Tibial nerve (tissue), 4 donors: Measurements from ENCODE around the gene KASH5.

Source experiments
- EP300 ChIP-seq, 2 donors: sonication (generic); formaldehyde crosslinking; IDR thresholded peaks; one replicate each; pipeline ENCODE4 v1.6.1; 2017; ENCODE audit warnings: antibody characterized with exemption in 2 of 2, mild to moderate bottlenecking in 1 of 2
- POLR2A ChIP-seq, 2 donors: fragments of 450-650 bp; IDR thresholded peaks; one replicate each; pipeline ENCODE4 v1.6.1; 2017; ENCODE audit warnings: antibody characterized with exemption in 2 of 2, mild to moderate bottlenecking in 2 of 2, moderate library complexity in 2 of 2
- TF ChIP-seq, protein P1 (sequence below), 5 experiments: fragments of 200-600 bp in 3 of 5; fragments of 450-650 bp in 2 of 5; sonication (generic) in 3 of 5; IDR thresholded peaks; one replicate each; pipeline ENCODE4 v1.5.1; 2016 to 2019; ENCODE audit warnings: antibody characterized with exemption in 5 of 5, mild to moderate bottlenecking in 3 of 5, moderate library complexity in 2 of 5

DNA sequence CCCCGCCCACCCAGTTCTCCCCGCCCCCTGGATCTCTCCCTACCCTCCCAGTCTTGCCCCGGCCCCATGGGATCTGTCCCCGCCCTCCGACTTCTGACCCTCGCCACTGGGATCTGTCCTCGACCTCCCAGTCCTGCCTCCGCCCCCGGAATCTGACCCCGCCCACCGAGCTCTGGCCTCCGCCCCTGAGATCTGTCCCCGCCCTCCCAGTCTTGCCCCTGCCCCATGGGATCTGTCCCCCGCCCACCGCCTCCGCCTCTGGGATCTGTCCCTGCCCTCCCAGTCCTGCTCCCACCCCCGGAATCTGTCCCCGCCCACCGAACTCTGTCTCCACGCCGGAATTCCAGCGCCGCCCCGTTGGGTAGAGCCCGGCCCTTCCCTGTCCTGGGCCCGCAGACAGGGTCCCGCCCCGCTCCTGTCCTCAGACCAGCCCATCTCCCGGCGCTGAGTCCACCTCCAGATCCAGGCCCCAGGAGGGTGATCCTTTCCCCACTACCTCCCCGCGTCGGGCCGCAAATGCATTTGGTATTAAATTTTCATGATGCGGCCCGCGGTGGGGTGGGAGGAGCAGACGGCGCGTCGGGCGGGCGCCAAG lies 54.8 kb downstream of the KASH5 start:
- TF ChIP-seq, protein P1, sequence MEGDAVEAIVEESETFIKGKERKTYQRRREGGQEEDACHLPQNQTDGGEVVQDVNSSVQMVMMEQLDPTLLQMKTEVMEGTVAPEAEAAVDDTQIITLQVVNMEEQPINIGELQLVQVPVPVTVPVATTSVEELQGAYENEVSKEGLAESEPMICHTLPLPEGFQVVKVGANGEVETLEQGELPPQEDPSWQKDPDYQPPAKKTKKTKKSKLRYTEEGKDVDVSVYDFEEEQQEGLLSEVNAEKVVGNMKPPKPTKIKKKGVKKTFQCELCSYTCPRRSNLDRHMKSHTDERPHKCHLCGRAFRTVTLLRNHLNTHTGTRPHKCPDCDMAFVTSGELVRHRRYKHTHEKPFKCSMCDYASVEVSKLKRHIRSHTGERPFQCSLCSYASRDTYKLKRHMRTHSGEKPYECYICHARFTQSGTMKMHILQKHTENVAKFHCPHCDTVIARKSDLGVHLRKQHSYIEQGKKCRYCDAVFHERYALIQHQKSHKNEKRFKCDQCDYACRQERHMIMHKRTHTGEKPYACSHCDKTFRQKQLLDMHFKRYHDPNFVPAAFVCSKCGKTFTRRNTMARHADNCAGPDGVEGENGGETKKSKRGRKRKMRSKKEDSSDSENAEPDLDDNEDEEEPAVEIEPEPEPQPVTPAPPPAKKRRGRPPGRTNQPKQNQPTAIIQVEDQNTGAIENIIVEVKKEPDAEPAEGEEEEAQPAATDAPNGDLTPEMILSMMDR (IDR thresholded peaks at IDR 0.05) = no peak
- TF ChIP-seq POLR2A (IDR thresholded peaks at IDR 0.05) = no peak
- TF ChIP-seq EP300 (IDR thresholded peaks at IDR 0.05) = no peak
